ENCODE data around the gene FRAS1.

- TF ChIP-seq CTCF (IDR thresholded peaks at IDR 0.05), result no peak
- TF ChIP-seq POLR2A (IDR thresholded peaks at IDR 0.05), result no peak
- no peak for TF ChIP-seq EP300 (IDR thresholded peaks at IDR 0.05)
Observed at GRCh38 chr4:78296261-78296660, 239.1 kb downstream of the FRAS1 start.
